ENCODE measurements around the gene MRPL9. TPM values are rescaled to one million over a fixed set of nuclear protein-coding genes. Genes with fewer than 3 reads are reported as not detected.

MRPL9 gene
- total RNA-seq, 1 donor from 2014 or later: 58.5 TPM

DNA sequence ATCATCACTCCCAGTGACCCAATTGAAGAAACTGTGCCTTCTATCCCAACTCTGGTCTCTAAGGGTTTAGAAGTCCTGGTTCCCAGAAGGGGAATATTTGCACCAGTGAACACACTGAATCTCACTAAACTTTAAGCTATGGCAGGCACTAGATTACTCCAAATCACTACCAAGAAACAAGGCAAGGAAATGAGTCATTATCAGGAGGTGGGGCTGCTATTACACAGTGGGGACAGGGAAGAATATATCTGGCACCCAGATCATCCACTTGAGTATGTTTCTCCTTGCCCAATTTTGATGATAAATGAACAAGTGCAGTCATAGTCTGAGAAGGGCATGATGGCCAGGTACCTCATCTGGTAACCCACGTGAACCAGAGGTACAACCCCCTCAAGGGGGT is 7.0 kb downstream of the MRPL9 start:
- no peak overlapping the region for H3K27ac Mint-ChIP-seq (ENCODE audit: unreplicated experiment)
- DNase-seq (ENCODE audit: low read depth): peak; percentile 14
- H3K27me3 ChIP-seq (ENCODE audit: insufficient read depth, low read length): no peaks in the 10 kb centered on the region
- no peak overlapping the region for H3K4me3 ChIP-seq (ENCODE audit: insufficient read depth, low read depth, low read length)
- H3K9me3 Mint-ChIP-seq (ENCODE audit: unreplicated experiment): peaks cover 2% of the 10 kb centered on the region
- no peak overlapping the region for H2AFZ ChIP-seq (ENCODE audit: low read depth, low read length)
- no peaks in the 10 kb centered on the region for H3K4me1 ChIP-seq (ENCODE audit: insufficient read depth, low read length)
- peaks cover 10% of the 10 kb centered on the region for H3K36me3 Mint-ChIP-seq (ENCODE audit: low read depth, unreplicated experiment)
- no peaks in the 10 kb centered on the region for H4K20me1 ChIP-seq (ENCODE audit: insufficient read depth, low read length)
- TF ChIP-seq EZH2 (IDR thresholded peaks at IDR 0.05; ENCODE audit: insufficient read depth, low read length): no peak
- TF ChIP-seq, protein P1, sequence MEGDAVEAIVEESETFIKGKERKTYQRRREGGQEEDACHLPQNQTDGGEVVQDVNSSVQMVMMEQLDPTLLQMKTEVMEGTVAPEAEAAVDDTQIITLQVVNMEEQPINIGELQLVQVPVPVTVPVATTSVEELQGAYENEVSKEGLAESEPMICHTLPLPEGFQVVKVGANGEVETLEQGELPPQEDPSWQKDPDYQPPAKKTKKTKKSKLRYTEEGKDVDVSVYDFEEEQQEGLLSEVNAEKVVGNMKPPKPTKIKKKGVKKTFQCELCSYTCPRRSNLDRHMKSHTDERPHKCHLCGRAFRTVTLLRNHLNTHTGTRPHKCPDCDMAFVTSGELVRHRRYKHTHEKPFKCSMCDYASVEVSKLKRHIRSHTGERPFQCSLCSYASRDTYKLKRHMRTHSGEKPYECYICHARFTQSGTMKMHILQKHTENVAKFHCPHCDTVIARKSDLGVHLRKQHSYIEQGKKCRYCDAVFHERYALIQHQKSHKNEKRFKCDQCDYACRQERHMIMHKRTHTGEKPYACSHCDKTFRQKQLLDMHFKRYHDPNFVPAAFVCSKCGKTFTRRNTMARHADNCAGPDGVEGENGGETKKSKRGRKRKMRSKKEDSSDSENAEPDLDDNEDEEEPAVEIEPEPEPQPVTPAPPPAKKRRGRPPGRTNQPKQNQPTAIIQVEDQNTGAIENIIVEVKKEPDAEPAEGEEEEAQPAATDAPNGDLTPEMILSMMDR (IDR thresholded peaks at IDR 0.05; ENCODE audit: insufficient read depth, low read depth, low read length): no peak
- H3K4me2 ChIP-seq (ENCODE audit: low read length): no peak overlapping the region
- FAIRE-seq: no peak
- H3K27ac ChIP-seq (ENCODE audit: low read depth, low read length): no peak overlapping the region
- no peaks in the 10 kb centered on the region for H3K27me3 Mint-ChIP-seq (ENCODE audit: low read depth, unreplicated experiment)
- H3K9ac ChIP-seq (ENCODE audit: low read length): no peak overlapping the region
- H3K4me1 Mint-ChIP-seq (ENCODE audit: low read depth, unreplicated experiment): peaks cover 4% of the 10 kb centered on the region
- peaks cover 19% of the 10 kb centered on the region for H3K36me3 ChIP-seq (ENCODE audit: insufficient read depth, low read length)
- no peaks in the 10 kb centered on the region for H3K9me3 ChIP-seq (ENCODE audit: insufficient read depth, low read depth, low read length)
- H3K79me2 ChIP-seq (ENCODE audit: insufficient read depth, low read length): no peaks in the 10 kb centered on the region
- H3K4me3 Mint-ChIP-seq (ENCODE audit: unreplicated experiment): no peak overlapping the region

DNA sequence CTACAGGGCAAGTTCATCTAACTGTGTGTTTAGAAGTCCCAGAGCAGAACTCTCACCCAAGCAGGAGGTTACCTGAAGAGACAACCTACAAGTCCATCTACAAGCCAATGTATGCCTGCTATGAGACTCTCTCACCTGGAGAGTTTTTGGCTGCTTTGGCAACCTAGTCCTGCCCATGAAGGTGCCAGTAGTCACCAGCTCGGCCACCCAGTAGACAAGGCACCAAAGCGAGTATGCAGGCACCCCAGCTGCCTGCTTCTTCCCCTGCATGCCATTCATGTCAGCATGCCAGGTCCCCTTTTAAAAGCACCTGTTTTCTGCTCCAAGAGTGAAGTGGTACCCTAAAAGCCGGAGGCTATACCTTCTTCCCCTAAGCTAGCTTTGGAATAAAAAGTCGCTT is 21.8 kb downstream of the MRPL9 start:
- no peak overlapping the region for H2AFZ ChIP-seq (ENCODE audit: low read depth, low read length)
- peaks cover 29% of the 10 kb centered on the region for H3K27me3 Mint-ChIP-seq (ENCODE audit: low read depth, unreplicated experiment)
- FAIRE-seq: no peak

More for the DNA sequence above, 21.8 kb downstream of the MRPL9 start:
- Mint-ChIP-seq H3K9me3 (ENCODE audit: unreplicated experiment) (peaks cover 6% of the 10 kb centered on the region), H3K4me1 (ENCODE audit: low read depth, unreplicated experiment) (no peaks in the 10 kb centered on the region), H3K4me3 (ENCODE audit: unreplicated experiment) (no peak overlapping the region), H3K36me3 (ENCODE audit: low read depth, unreplicated experiment) (peaks cover 3% of the 10 kb centered on the region), H3K27ac (ENCODE audit: unreplicated experiment) (no peak overlapping the region)
- DNase-seq (ENCODE audit: low read depth): no peak
- no peaks in the 10 kb centered on the region for H3K36me3 ChIP-seq (ENCODE audit: insufficient read depth, low read length)
- H4K20me1 ChIP-seq (ENCODE audit: insufficient read depth, low read length): no peaks in the 10 kb centered on the region
- peaks cover 7% of the 10 kb centered on the region for H3K9me3 ChIP-seq (ENCODE audit: insufficient read depth, low read depth, low read length)
- H3K4me3 ChIP-seq (ENCODE audit: insufficient read depth, low read depth, low read length): no peak overlapping the region
- no peak for TF ChIP-seq EZH2 (IDR thresholded peaks at IDR 0.05; ENCODE audit: insufficient read depth, low read length)
- TF ChIP-seq, protein P1 (IDR thresholded peaks at IDR 0.05; ENCODE audit: insufficient read depth, low read depth, low read length): no peak
- peaks cover 31% of the 10 kb centered on the region for H3K27me3 ChIP-seq (ENCODE audit: insufficient read depth, low read length)
- H3K79me2 ChIP-seq (ENCODE audit: insufficient read depth, low read length): no peaks in the 10 kb centered on the region
- no peak overlapping the region for H3K9ac ChIP-seq (ENCODE audit: low read length)
- H3K4me2 ChIP-seq (ENCODE audit: low read length): no peak overlapping the region
- no peak overlapping the region for H3K27ac ChIP-seq (ENCODE audit: low read depth, low read length)
- H3K4me1 ChIP-seq (ENCODE audit: insufficient read depth, low read length): no peaks in the 10 kb centered on the region

All from astrocyte (in vitro differentiated cells and primary cell).